HL-60 (cell line): Measurements from ENCODE around the gene SNX27.
A peak's percentile ranks its signal among the peaks of the same experiment; 100 is the strongest.

Experiments
- DNase-seq, 2 experiments: peaks; one replicate each; pipeline ENCODE4 v3.0.0-alpha.2; 2010 to 2020; ENCODE audit warnings: low read depth in 1 of 2, low spot score in 1 of 2
- H3K27ac ChIP-seq: fragments of 250-450 bp; sonication (Bioruptor Pico); replicated peaks from 2 replicates; pipeline ENCODE4 v1.5.1; 2020; ENCODE audit warnings: mild to moderate bottlenecking, moderate library complexity
- H3K27me3 ChIP-seq: fragments of 250-450 bp; sonication (Bioruptor Pico); 2 replicates; pipeline ENCODE4 v1.5.1; 2021; ENCODE audit warnings: mild to moderate bottlenecking, moderate library complexity; ENCODE audit not compliant: insufficient read depth, poor library complexity, severe bottlenecking
- H3K4me3 ChIP-seq: replicated peaks from 2 replicates; pipeline ENCODE4 v1.5.1; 2011; ENCODE audit warnings: mild to moderate bottlenecking, control low read depth, low read length; ENCODE audit not compliant: insufficient read depth
- CTCF ChIP-seq: IDR thresholded peaks from one replicate; pipeline ENCODE4 v1.5.1; 2011; ENCODE audit warnings: low read length, control low read depth, inconsistent platforms; ENCODE audit not compliant: insufficient read depth
- GABPA ChIP-seq: IDR thresholded peaks from 2 replicates; pipeline ENCODE4 v1.6.1; 2012; ENCODE audit warnings: low read depth
- POLR2AphosphoS5 ChIP-seq: IDR thresholded peaks from 2 replicates; pipeline ENCODE4 v1.6.1; 2012; ENCODE audit warnings: low read depth
- REST ChIP-seq: IDR thresholded peaks from 2 replicates; pipeline ENCODE4 v1.6.1; 2012; ENCODE audit warnings: low read depth; ENCODE audit not compliant: insufficient replicate concordance
- SPI1 ChIP-seq: IDR thresholded peaks from 2 replicates; pipeline ENCODE4 v1.6.1; 2012; ENCODE audit warnings: low read depth, mild to moderate bottlenecking, borderline replicate concordance

Gene SNX27

GRCh38 chr1:151720554-151720953 is 108.7 kb downstream of the SNX27 start:
- H3K27me3 ChIP-seq, result peaks cover 55% of the 10 kb centered on the region
- no peak for DNase-seq
- TF ChIP-seq REST, result no peak
- no peak for TF ChIP-seq CTCF
- no peak for TF ChIP-seq POLR2AphosphoS5
- no peak for TF ChIP-seq GABPA
- TF ChIP-seq SPI1, result no peak
- H3K4me3 ChIP-seq, result no peak overlapping the region
- no peak overlapping the region for H3K27ac ChIP-seq

GRCh38 chr1:151720974-151721787 is 109.3 kb downstream of the SNX27 start, which contains the start of gene RIIAD1:
RIIAD1 (plus strand) TSS chr1:151721522; CDS start chr1:151721537, 15 bp downstream.
- Histone ChIP-seq H3K4me3 (0 out of 2 replicates have a peak within 1 kb of the TSS, but pooled peaks have one; percentile 5), H3K27me3 (peaks cover 51% of the 10 kb centered on the region), H3K27ac (no peak within 1 kb of the TSS)
- no peak for TF ChIP-seq GABPA
- no peak for TF ChIP-seq CTCF
- no peak for TF ChIP-seq POLR2AphosphoS5
- no peak for TF ChIP-seq REST
- no peak for TF ChIP-seq SPI1
- DNase-seq, result no peak

- 0 out of 2 replicates have a peak overlapping the region, but pooled peaks have one; percentile 5 for H3K4me3 ChIP-seq
Observed at GRCh38 chr1:151721788-151722510, 110.1 kb downstream of the SNX27 start.

More at GRCh38 chr1:151721788-151722510, 110.1 kb downstream of the SNX27 start:
- Histone ChIP-seq H3K27me3 (peaks cover 49% of the 10 kb centered on the region), H3K27ac (no peak overlapping the region)
- DNase-seq, result no peak
- TF ChIP-seq SPI1, result no peak
- no peak for TF ChIP-seq POLR2AphosphoS5
- TF ChIP-seq CTCF, result no peak
- TF ChIP-seq REST, result no peak
- no peak for TF ChIP-seq GABPA
